GM19238 (cell line): ENCODE measurements around the gene EIF4EBP2.

Source experiments
- DNase-seq: peaks from one replicate; pipeline ENCODE4 v3.0.0; 2011; ENCODE audit warnings: low spot score; ENCODE audit not compliant: insufficient read length

EIF4EBP2 gene

GRCh38 chr10:70459774-70460490, 56.0 kb downstream of the EIF4EBP2 start:
- DNase-seq, result no peak

GRCh38 chr10:70461397-70462348, 57.7 kb downstream of the EIF4EBP2 start:
- DNase-seq, result peak; percentile 75

DNA sequence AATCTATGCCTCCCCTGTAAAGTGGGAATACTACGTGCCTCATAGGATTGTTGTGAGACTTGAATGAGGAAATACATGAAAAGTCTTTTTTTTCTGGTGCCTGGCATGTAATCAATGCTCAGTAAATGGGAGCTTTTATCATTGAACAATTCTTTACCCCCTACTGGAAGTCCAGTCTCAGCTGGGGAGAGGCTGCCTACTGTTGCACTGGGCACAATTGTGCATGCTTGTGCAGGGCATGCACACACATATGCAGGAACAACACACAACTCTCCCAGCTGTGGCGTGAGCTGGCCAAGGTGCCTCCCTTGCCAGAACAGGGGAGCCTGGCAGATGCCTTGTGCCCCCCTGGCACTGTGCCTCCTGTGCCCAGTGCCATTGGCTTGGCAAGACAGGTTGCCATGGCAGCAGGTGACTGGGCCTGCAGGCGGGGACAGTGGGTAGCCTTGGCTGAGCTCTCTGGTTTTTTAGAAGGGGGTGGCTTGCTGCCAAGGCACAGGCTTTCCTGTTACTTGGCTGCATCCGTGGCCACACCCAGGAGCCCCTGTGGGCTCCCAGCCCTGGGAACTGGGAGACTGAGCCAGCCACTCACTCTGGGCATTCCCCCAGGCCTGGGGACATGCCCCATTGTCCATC, 58.5 kb downstream of the EIF4EBP2 start:
- DNase-seq, result no peak

DNA sequence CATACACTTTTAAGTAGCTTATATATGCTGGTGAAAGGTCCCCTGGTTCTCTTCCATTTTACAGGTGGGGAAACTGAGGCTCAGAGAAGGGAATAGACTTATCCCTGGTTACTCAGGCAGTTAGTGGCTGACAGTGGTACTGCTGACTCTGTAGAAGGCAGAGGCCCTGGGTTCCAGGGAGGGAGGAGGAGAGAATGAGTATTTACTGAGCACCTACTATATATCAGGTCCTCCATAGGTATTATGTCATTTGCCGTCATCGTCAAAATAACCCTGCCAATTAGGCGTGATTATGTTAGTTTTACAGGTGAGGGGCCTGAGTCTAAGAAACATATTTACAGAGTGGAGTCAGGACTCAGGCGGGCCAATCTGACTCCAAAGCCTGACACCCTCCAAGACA, 61.3 kb downstream of the EIF4EBP2 start:
- no peak for DNase-seq

DNA sequence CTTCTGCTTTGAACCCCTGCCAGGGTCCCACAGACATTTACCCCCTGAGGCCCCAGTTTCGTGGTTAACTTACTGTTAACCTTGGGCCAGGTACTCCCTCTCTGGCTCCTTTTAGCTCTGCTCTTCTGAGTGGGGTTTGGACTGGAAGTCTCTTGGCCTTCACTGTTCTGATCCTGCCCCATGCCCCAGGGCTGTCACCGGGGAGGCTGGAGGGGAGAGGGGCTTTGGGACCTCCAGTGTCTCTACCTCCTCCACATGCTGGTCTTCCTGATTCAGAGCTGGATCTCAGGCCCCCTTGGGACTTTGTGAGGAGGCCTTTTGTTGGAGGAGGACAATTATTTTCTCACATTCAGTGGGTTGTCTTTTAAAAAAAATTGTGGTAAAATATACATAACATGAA, 61.9 kb downstream of the EIF4EBP2 start:
- DNase-seq, result no peak

DNA sequence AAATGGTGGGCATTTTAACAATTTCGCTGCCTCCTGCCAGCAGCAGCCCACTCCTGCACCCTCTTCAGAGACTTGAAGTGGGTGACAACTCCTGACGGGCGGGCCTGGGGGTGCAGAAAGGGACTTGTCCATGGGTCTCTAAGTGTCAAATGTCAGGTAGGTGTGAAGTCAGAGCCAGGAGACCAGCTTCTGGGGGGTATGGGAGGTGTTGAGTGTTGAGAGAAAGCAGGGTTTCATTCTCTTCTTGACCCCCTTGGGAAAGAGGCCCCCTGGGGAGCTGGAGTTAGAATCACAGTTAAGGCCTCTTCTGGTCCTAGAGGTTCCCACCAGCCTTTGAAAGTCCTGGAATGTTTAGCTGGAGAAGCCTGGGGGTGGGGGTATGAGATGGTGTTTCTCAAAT, 63.0 kb downstream of the EIF4EBP2 start:
- DNase-seq, result no peak

GRCh38 chr10:70472799-70473454, 69.0 kb downstream of the EIF4EBP2 start:
- DNase-seq, result no peak

GRCh38 chr10:70474780-70475179, 70.8 kb downstream of the EIF4EBP2 start:
- DNase-seq, result no peak

GRCh38 chr10:70475661-70476060, 71.7 kb downstream of the EIF4EBP2 start:
- DNase-seq, result no peak

- DNase-seq, result no peak
These were observed 72.5 kb downstream of the EIF4EBP2 start for GRCh38 chr10:70476249-70477035.

DNA sequence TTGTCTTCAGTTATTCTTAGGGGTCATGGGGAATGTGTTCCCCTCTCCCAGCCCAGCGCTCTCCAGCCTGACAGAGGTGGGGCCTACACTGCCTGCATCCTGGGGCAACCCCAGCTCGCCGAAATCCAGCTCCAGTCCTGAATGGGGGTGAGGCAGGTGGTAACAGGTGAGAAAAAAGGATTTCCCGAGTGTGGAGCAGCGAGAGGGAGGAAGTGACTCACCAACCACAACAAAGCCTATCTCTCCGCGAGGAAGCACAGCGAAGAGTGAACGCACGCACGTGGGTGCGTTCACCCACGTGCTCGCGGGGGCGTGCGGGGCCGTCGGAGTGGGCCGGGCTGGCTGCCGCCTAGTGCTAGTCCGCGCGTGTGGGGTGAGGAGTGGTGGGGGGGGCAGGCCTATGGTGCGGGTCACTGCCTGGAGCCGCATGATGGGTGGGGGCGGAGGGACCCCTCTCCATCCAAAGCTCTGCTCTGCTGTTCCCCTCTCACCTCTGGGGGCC, 73.8 kb downstream of the EIF4EBP2 start:
- DNase-seq, result no peak
